Measurements from ENCODE around the gene ZNF26. TPM values are rescaled to one million over a fixed set of nuclear protein-coding genes. Genes with fewer than 3 reads are reported as not detected.
A peak's percentile ranks its signal among the peaks of the same experiment; 100 is the strongest.
"Not testable (repeated sequence)": the region's sequence is repeated elsewhere in the genome, so short reads cannot be mapped to it uniquely, and the experiment has no call there.

Gene ZNF26, protein sequence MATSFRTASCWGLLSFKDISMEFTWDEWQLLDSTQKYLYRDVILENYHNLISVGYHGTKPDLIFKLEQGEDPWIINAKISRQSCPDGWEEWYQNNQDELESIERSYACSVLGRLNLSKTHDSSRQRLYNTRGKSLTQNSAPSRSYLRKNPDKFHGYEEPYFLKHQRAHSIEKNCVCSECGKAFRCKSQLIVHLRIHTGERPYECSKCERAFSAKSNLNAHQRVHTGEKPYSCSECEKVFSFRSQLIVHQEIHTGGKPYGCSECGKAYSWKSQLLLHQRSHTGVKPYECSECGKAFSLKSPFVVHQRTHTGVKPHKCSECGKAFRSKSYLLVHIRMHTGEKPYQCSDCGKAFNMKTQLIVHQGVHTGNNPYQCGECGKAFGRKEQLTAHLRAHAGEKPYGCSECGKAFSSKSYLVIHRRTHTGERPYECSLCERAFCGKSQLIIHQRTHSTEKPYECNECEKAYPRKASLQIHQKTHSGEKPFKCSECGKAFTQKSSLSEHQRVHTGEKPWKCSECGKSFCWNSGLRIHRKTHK
- total RNA-seq, result 1 to 10 TPM; 8.4 to 8.5 TPM
- long read RNA-seq, full-length matches to known transcripts, result 3 of 11 reads
- long read RNA-seq, partial matches to known transcripts, result 0 of 11 reads
- long read RNA-seq, other reads (novel, unspliced or antisense), result 8 of 11 reads

DNA sequence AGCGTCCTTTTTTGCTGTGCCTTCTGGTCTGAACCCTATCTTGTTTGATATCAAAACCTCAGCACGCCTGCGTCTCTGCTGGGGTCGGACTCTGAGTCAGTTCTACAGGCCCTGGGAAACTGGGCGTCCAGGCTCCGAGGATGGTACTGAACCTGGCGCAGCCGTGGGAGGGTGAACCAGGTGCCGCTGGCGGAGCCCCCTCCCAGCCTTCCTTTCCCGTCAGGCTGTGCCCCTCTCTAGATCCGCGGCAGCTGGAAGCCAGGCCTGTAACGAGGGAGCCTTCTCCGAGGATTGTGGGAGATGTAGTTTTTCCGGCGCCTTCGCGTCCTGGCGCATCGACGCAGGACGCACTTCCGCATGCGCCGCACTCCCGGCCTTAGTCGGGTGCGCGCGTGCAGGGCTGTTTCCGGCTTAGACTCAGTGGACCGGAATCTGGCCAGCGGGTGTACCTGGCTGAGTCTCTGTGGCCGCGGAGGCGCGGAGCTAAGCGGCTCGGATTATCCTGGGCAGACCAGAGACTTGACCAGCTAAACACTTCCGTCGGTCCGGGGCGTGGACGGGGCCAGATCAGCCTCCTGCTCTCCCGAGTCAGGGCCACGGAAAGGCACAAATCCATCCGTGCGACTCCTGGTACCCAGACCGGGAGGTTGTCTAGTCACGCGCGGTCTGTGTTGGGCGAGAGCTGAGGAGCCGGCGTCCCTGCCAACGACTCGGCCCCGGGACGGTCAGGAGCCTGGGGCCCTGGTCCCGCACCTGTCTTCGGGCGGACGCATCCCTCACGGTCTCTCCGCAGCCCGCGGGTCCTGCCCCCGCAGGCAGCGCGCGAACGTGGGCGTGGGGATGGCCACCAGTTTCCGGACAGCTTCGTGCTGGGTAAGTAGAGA, at the start of gene ZNF26:
Gene ZNF26 (plus strand): TSS at position 367 of the 884 bp plus-strand sequence. CDS start 474 bp downstream, at position 841.
- ATAC-seq (peak; percentile 100), DNase-seq (peak; percentile 92)
- intact Hi-C loops (cut with DNase I, micrococcal nuclease), result no loop called here

DNA sequence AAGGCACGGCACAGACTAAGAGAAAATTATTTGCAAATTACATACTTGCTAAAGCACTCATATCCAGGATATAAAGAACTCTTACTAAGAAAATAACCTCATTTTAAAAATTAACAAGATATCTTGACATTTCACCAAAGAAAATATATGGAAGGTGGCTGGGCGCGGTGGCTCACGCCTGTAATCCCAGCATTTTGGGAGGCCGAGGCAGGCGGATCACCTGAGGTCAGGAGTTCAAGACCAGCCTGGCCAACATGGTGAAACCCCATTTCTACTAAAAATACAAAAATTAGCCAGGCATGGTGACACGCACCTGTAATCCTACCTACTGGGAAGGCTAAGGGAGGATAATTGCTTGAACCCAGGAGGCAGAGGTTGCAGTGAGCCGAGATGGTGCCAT, 49.2 kb upstream of the ZNF26 start:
- intact Hi-C loops (cut with DNase I, micrococcal nuclease); ATAC-seq; DNase-seq: not testable (repeated sequence)

- ATAC-seq (no peak), DNase-seq (no peak)
- intact Hi-C loops (cut with DNase I, micrococcal nuclease), result no loop called here
These were observed 48.7 kb upstream of the ZNF26 start for GRCh38 chr12:132937476-132937875.

DNA sequence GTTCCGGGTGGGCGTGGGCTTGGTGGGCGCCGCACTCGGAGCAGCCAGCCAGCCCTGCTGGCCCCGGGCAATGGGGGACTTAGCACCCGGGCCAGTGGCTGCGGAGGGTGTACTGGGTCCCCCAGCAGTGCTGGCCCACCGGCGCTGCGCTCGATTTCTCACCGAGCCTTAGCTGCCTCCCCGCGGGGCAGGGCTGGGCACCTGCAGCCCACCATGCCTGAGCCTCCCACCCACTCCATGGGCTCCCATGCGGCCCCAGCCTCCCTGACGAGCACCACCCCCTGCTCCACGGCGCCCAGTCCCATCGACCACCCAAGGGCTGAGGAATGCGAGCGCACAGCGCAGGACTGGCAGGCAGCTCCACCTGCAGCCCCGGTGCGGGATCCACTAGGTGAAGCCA, 47.4 kb upstream of the ZNF26 start:
- DNase-seq; ATAC-seq; intact Hi-C loops (cut with DNase I, micrococcal nuclease): not testable (repeated sequence)

GRCh38 chr12:132940071-132940719, 46.0 kb upstream of the ZNF26 start:
- intact Hi-C loops (cut with DNase I, micrococcal nuclease), result no loop called here
- no peak for DNase-seq
- no peak for ATAC-seq

DNA sequence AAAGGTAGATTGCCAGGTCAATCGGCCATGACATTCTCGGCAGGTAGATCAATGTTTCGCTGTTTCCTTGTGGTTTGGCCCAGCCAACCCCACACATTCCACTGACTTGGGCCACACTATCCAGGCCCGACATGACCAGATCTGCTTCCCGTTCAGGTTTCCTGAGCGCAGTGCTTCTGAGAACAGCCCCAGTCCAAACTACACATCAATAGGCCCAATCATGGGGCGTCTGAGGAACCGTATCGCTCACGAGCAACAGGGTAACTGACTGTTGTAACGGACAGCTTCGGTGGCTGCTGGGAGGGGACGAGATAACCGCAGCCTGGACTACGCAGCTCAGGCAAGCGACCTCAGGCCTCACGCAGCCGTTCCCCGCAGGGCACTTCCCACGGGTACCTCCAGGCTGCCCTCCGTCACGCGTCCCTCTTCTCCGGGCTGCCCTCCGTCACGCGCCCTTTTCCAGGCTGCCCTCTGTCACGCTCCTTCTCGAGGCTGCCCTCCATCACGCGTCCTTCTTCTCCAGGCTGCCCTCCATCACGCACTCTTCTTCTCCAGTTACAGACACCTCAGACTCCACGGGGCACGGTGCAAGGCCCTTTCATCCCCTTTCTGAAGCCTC, 44.7 kb upstream of the ZNF26 start:
- DNase-seq (no peak), ATAC-seq (no peak)
- intact Hi-C loops (cut with DNase I, micrococcal nuclease), result no loop called here

GRCh38 chr12:132942611-132943010, 43.6 kb upstream of the ZNF26 start:
- intact Hi-C loops (cut with DNase I, micrococcal nuclease), result no loop called here

GRCh38 chr12:132945806-132946205, 40.4 kb upstream of the ZNF26 start:
- intact Hi-C loops (cut with DNase I, micrococcal nuclease), result no loop called here
- no peak for ATAC-seq
- DNase-seq, result no peak

More at GRCh38 chr12:132942611-132943010, 43.6 kb upstream of the ZNF26 start:
- no peak for DNase-seq
- no peak for ATAC-seq

DNA sequence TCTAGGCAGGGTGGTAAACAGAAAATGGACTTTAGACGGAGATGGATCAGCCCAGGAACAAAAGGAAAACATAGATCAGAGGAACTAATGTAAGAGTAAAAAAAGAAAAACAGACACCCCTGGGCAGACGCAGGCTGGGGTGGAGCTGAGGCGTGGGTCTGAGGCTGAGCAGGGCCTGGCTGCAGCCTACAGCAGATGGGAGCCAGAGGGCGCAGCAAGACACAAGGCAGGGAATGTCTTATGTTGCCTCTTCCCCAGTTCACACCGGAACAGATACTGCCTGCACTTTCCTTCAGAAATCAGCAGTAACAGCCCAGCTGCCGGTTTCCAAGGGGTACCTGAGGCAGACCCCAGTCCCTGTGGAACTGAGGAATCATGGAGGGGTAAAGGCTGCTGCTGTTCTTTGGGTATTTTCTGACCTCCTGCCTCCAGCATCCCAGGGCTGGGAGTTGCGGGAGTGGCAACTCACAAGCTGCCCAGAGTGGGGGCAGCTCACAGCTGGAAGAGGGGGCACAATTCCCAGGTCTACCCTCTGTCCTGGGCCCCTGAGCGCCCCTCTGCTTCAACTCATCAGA, 39.8 kb upstream of the ZNF26 start:
- no peak for DNase-seq
- ATAC-seq, result no peak
- intact Hi-C loops (cut with DNase I, micrococcal nuclease), result no loop called here

GRCh38 chr12:132948146-132949066, 37.8 kb upstream of the ZNF26 start:
- DNase-seq (no peak), ATAC-seq (no peak)
- intact Hi-C loops (cut with DNase I, micrococcal nuclease), result no loop called here

GRCh38 chr12:132949936-132950837, 36.0 kb upstream of the ZNF26 start:
- DNase-seq (no peak), ATAC-seq (no peak)
- intact Hi-C loops (cut with DNase I, micrococcal nuclease), result no loop called here

- intact Hi-C loops (cut with DNase I, micrococcal nuclease), result no loop called here
These were observed 35.2 kb upstream of the ZNF26 start for GRCh38 chr12:132950844-132951535.

GRCh38 chr12:132951649-132952048, 34.5 kb upstream of the ZNF26 start:
- intact Hi-C loops (cut with DNase I, micrococcal nuclease), result no loop called here
- no peak for ATAC-seq
- no peak for DNase-seq

More at GRCh38 chr12:132950844-132951535, 35.2 kb upstream of the ZNF26 start:
- DNase-seq (no peak), ATAC-seq (no peak)

DNA sequence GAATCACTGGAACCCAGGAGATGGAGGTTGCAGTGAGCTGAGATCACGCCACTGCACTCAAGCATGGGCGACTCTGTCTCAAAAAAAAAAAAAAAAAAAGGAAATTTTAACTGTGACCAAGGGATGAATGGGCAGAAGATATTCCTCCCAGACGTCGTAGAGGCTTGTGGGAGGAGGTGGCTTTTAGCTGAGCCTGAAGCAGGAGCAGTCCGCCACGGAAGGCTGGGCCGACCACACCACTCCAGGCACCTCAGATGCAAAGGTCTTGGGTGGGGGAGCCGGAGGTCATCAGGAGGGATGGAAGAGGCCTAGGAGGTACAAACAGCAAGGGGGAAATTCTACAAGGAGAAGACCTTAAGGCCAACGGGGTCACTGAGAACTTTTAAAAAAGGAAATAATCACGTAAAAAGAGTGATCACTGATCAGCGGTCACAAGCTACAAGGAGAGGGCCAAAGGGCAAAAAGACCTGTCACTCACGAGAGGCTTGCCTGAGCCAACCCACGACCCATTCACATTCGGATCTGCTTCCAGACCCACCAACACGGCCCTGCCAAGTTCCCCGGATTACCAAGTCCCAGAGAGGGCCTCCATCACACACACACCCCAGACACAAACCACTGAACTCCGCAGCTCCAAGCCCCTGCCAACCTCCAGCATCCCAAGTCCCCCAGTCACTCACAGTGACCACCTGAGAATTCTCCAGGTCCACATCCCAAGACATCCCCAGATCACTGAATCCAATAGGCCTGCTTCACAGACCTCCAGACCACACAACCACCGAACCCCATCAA, 33.6 kb upstream of the ZNF26 start:
- ATAC-seq (no peak), DNase-seq (no peak)
- intact Hi-C loops (cut with DNase I, micrococcal nuclease), result no loop called here

GRCh38 chr12:132953163-132953425, 33.1 kb upstream of the ZNF26 start:
- intact Hi-C loops (cut with DNase I, micrococcal nuclease), result no loop called here
- DNase-seq (no peak), ATAC-seq (no peak)

All from left colon (tissue), 2 donors.